ENCODE results near the gene ZCCHC7.
"Not testable (repeated sequence)": the region's sequence is repeated elsewhere in the genome, so short reads cannot be mapped to it uniquely, and the experiment has no call there.

ZCCHC7 gene

DNA sequence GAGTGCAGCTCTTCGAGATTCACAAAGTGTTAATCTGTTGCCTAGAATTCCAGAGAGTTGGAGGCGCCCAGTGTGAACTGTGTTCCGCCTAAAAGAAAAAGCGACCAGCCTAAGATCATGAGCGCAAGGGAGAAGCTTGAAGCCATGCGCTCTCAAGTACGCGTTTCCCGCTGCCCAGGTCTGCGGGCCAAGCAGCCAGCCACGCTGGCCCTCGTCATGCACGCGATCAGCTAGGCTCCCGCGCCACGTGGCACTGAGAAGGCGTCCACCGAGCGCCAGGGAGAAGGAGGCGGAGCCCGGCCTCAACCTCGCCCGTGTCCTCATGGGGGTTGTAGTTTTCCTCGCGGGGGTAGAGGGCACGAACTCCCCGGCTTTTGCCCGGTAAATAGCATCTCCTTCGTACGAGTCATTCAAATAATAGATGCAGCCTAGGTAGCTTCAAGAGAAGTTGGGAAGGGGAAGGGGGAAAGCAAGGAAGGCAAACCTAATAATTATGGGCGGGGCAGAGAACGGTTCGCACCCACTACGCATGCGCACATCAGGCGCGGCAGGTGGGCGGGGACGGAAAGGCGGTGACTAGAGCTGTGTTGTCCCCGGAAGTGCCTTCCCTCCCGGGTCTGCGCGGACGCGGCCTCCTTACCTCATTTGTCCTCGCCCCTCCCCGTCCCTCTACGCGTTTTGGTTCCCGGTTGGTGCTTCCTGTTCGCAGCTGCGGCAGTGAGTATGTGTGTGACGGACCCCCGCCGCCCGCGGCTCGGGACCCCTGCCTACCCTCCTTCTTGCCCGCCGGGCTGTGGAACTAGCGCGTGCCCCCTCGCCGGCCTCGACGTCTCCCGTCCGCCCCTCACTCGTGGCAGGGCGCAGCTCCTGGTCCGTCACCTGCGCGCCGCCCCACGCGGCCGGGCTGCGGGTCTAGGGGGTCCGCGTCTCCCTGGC lies at the start of gene ZCCHC7:
Gene ZCCHC7, plus strand, starts transcription at position 668 of the 936 bp plus-strand sequence.
- peak; percentile 93 for DNase-seq

DNA sequence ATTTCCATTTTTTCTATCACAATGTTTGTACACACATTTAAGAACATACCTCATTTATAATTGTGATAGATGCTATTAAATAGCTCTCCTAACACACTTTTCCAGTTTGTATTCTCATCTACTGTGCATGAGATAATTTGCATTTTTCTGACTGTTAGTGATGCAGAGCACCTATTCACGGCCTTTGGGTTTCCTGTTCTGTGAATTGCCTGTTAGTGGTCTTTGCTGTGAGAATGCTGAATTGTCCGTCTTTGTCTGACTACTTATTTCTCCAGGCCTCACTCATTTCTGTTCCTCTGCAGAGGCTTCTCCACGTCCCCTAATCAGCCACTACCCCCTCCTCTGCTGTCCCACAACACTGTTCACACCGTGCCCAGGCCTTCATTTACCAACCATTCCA lies 45.6 kb upstream of the ZCCHC7 start:
- DNase-seq = peak; percentile 76

DNA sequence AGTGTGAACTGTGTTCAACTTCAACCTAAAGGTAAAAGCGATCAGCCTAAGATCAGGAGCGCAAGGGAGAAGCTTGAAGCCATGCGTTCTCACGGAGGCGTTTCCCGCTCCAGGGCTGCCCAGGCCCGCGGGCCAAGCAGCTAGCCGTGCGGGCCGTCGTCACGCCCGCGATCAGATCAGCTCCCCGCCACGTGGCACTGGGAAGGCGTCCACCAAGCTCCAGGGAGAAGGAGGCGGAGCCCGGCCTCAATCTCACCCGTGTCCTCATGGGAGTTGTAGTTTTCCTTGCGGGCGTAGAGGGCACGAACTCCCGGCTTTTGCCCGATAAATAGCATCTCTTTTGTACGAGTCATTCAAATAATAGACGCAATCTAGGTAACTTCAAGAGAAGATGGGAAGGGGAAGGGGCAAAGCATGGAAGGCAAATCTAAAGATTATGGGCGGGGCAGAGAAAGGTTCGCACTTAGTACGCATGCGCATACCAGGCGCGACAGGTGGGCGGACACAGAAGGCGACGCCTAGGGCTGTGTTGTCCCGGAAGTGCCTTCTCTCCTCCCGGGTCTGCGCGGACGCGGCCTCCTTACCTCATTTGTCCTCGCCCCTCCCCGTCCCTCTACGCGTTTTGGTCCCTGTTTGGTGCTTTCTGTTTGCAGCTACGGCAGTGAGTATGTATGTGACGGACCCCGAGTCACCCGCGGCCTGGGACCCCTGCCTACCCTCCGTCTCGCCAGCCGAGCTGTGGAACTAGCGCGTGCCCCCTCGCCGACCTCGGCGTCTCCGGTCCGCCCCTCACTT lies 40.8 kb upstream of the ZCCHC7 start:
- peak; percentile 97 for DNase-seq

DNA sequence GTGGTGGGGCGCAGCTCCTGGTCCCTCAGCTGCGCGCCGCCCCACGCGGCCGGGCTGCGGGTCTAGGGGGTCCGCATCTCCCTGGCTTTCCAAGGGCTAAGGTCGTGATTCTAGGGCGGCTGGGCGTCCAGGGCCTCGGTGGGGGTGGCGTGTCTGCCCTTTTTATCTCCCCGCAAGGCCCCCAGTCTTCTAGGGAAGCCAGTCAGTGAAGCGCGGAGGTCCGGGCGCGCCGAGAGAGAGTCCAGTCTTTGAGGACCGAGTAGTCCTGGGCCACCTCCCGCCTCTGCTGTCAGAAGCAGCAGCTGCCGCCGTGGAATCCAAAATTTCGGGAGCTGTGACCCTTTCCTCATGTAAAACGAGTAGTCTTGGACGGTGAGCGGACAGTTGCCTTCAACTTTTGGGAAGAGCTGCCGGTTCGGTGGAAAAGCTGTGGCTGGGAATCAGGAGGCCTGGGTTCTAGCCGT lies 40.2 kb upstream of the ZCCHC7 start:
- DNase-seq = not testable (repeated sequence)

DNA sequence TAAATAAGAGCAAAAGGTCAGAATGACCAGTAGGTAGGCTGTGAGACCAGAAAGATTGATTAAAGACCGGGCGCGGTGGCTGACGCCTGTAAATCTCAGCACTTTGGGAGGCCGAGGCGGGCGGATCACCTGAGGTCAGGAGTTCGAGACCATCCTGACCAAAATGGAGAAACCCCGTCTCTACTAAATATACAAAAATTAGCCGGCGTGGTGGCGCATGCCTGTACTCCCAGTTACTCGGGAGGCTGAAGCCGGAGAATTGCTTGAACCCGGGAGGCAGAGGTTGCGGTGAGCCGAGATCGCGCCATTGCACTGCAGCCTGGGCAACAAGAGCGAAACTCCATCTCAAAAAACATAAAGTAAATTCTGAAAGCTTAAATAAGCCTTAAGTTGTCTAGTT lies 38.9 kb upstream of the ZCCHC7 start:
- DNase-seq = not testable (repeated sequence)

- peak; percentile 57 for DNase-seq
Measured at GRCh38 chr9:37082214-37082765, 38.1 kb upstream of the ZCCHC7 start.

DNA sequence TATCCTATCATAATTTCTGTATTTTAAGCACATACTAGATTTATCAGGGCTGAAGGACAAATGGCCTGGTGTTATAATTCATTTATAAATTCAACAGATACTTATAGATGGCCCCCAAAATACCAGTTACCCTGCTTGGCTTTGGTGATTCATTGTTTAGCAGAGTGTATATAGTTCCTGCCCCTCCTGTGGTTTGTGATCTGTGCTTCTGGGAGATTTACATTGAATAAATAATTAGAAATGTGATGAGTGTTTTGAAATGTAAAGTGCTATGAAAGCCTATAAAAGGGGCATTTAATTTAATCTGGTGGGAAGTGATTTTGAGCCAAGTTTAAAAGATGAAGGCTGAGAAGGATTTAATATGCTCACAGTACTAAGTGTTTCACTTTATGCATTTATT lies 36.7 kb upstream of the ZCCHC7 start:
- DNase-seq = no peak

DNA sequence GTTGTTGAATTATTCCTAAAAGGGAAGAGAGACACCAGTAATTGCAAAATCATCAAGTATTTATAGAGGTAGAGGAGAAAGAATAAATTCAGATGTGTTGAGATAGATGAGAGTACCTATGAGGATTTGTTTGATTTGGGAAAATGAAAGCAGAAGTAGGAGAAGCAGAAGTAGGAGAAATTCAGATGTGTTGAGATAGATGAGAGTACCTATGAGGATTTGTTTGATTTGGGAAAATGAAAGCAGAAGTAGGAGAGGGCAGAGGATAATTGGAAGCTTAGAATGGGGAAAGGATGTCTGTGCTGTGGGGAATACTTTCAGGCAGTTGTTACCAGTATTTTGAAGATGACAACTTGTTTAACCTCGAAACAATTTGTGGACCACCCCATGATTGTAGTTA lies 35.1 kb upstream of the ZCCHC7 start:
- no peak for DNase-seq

GRCh38 chr9:37092714-37093295 lies 27.6 kb upstream of the ZCCHC7 start:
- DNase-seq = peak; percentile 28

DNA sequence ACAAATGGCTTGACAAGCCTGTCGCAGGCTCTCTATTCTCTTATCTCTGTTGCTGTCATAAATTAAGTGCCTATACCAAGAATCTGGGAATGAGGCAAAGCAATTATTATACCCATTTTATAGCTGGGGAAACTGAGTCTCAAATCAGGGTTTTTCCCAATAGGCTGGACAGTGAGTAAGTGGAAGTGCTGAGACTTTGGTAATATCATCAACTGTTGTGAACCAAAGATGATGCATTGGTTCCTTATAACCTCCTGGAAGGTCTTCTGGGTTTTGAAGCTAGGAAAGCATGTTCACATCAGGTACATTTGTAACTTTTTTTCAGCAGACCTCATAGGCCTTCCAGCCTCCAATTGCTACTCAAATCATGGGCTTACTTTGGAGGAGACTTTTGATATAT lies 25.6 kb upstream of the ZCCHC7 start:
- no peak for DNase-seq

DNA sequence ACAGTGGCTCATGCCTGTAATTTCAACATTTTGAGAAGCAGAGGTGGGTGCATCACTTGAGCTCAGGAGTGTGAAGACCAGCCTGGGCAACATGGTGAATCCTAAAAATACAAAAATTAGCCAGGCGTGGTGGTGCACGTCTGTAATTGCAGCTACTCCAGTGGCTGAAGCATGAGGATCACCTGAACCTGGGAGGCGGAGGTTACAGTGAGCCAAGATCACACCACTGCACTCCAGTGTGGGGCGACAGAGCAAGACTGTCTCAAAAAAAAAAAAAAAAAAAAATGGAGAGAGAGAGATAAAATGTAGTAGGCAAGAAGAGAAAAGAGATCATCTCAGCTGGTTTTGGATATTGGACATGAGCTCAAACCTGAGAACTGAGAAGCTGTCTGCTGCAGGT lies 23.7 kb upstream of the ZCCHC7 start:
- DNase-seq = no peak

GRCh38 chr9:37097294-37097693 lies 23.1 kb upstream of the ZCCHC7 start:
- no peak for DNase-seq

- no peak for DNase-seq
Measured at GRCh38 chr9:37100327-37100726, 20.0 kb upstream of the ZCCHC7 start.

- peak; percentile 81 for DNase-seq
Measured at GRCh38 chr9:37100741-37101140, 19.6 kb upstream of the ZCCHC7 start.

DNA sequence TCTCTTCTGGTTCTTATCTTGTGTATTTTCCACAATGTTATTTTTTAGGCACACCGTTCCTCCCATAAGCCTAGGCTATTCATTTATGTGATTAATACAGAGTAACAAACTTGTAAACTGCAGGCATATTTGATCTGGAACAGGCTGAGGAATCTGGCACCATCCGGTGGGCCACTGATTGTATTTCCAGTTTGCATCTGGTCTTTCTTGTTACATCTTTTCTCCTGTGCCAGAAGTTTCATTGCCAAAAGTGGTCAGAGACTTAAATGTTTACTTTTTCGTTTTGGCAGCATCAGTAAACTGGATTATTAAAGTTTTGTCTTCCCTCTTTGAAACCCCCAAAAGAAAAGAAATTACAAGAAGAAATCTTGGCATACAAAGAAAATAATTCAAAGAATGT lies 17.9 kb upstream of the ZCCHC7 start:
- no peak for DNase-seq

GRCh38 chr9:37104183-37104889 lies 16.0 kb upstream of the ZCCHC7 start:
- no peak for DNase-seq

GRCh38 chr9:37105234-37105633 lies 15.1 kb upstream of the ZCCHC7 start:
- no peak for DNase-seq

- no peak for DNase-seq
Measured at GRCh38 chr9:37107701-37108100, 12.7 kb upstream of the ZCCHC7 start.

GRCh38 chr9:37114442-37114841 lies 5.9 kb upstream of the ZCCHC7 start:
- DNase-seq = not testable (repeated sequence)

- no peak for DNase-seq
Measured at GRCh38 chr9:37117956-37118355, 2.4 kb upstream of the ZCCHC7 start.

GRCh38 chr9:37119360-37119759 lies 1.0 kb upstream of the ZCCHC7 start:
- DNase-seq = no peak

GRCh38 chr9:37120843-37121335 lies 515 bp downstream of the ZCCHC7 start:
- not testable (repeated sequence) for DNase-seq
